SH-SY5Y (cell line): ENCODE data around the gene RC3H2.

ENCODE experiments used
- GATA2 ChIP-seq: IDR thresholded peaks from 2 replicates; pipeline ENCODE4 v1.6.1; 2011; ENCODE audit warnings: mild to moderate bottlenecking, low read depth, low read length
- GATA3 ChIP-seq: IDR thresholded peaks from 2 replicates; pipeline ENCODE4 v1.6.1; 2011; ENCODE audit warnings: low read depth, mild to moderate bottlenecking, low read length, moderate library complexity

- TF ChIP-seq GATA2 (no peak), GATA3 (no peak)
Measured at GRCh38 chr9:122808141-122808540, 97.0 kb downstream of the RC3H2 start.
